Mesenteric fat pad (tissue), 1 donor: ENCODE data around the gene ARHGAP29. TPM values are rescaled to one million over a fixed set of nuclear protein-coding genes. Genes with fewer than 3 reads are reported as not detected.

Experiments used
- DNase-seq: peaks from one replicate; pipeline ENCODE4 v3.0.0-alpha.2; 2020; ENCODE audit warnings: low spot score
- total RNA-seq: library from RNA; stranded (reverse); fragmentation: NEBNext Ultra II Directional; extraction: Animal tissue kit (Norgen Biotek cat#: 25700); gene quantifications from one replicate; pipeline ENCODE4 v1.2.1, GENCODE V29; 2021
- donor health status: DM: yes; HTN: yes; CAD: no.

Gene ARHGAP29
- total RNA-seq, 1 donor from 2014 or later, result 56.3 TPM

GRCh38 chr1:94265906-94266305 lies 28.5 kb upstream of the ARHGAP29 start:
- DNase-seq, result no peak

- no peak for DNase-seq
Measured at GRCh38 chr1:94265011-94265422, 27.6 kb upstream of the ARHGAP29 start.

DNA sequence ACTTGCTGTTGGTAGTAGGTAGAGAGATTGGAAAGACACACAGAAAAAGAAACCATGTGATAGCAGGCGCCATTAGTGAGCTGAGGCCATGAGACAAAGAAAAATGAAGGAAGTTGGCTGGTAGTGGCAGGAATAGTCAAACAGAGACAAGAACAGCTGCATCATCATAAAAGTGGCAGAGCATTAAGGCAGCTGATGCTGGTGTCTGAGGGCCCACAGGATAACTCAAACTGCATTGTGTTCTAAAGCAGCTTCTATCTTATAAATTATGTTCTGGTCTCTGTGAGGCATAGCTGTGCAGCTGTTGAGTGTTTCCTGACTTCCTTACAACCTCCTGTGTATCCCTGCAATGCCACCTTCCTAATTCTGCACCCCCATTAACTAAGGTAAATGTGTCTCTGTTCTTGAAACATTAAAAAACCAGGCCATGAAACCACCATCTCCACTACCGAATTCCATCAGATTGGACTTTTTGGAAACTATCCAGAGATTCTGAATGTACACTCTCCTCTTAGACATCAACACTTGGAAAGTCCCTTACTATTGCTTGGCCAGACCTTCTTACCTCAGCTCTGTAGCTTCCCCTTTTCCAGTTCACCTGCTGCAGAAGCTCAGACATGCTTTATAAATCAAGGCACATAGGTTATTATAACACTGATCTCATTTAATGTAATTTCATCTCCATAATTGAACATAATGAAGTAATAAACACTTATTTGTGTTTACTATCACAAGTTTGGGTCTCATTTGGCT lies 23.4 kb upstream of the ARHGAP29 start:
- DNase-seq, result no peak

- DNase-seq, result no peak
Measured at GRCh38 chr1:94259635-94260289, 22.4 kb upstream of the ARHGAP29 start.

GRCh38 chr1:94258873-94259331 lies 21.5 kb upstream of the ARHGAP29 start:
- DNase-seq, result no peak

GRCh38 chr1:94257444-94257843 lies 20.1 kb upstream of the ARHGAP29 start:
- DNase-seq, result no peak

DNA sequence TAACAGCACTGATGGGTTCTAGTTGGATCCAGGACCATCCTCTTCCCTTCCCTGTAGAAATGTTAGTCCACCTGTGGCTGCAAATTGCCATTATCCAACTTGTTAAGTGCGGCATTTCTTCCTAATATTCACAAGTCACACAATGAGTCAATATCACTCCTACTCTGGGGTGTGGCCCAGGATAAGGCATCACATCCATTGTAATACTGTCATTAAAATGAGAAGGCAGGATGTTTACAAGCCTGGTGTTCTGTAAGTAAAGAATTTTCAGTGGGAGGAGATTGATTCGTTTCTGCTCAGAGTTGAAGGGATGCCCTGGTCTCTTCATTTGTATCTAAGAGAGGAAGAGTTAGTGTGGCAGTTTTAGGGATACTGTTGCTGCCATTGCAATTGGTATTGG lies 18.1 kb upstream of the ARHGAP29 start:
- no peak for DNase-seq

DNA sequence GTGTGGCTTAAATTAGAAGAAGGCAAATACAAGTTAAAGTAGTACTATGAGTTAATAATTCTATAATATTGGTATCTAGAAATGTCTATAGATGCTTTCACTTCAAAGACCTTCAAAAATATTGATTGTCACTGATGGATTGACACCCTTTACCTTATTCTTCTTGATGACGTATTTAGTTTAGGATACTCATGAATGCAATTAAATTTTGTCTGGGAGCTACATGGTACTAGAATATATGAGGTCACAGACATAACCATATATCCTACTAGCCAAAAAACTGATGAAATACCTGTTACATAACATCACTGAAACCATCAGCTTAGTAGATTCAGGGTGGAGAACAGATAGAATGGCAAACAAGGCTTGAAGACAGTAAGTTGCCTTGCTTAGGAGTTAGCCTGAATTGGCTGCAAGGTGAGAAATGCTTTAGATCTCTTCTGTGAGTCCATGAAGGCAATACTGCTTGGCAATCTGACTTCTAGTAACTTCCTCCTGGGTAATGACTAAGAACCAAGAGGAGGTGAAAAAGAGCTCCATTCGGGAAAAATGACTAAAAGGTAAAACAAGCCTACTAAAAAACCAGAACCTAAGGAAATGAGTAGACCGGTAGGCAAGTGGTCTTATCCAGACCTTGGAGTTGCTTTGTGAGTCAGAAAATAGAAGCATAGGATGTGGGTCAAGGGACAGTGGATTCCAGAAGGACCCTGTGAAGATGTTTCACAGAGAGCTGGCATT lies 16.9 kb upstream of the ARHGAP29 start:
- no peak for DNase-seq

DNA sequence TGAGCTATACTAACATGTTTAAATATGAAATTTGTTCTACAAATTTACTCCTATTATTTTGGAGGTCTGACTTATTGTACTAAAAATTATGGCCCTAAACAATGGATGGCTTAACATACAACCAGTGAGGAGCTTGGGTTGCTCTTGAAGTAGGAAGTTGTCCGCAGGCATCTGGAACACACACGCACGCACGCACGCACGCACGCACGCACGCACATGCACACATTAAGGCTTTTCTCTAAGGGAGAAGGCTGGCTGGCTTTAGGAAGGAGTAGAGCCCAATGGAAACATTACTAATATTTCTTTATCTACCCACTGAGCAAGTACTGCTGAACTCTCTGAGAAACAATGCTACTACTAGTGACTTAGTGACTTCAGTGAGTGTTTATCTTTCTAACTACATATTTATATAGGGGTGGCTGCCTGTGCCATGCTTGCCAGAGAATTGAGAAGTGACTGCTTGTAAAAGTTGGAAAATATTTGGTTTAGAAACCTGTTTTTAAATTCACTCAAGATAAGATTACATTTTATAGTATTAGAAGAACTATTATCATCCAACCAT lies 16.2 kb upstream of the ARHGAP29 start:
- no peak for DNase-seq

GRCh38 chr1:94250341-94250740 lies 13.0 kb upstream of the ARHGAP29 start:
- DNase-seq, result no peak

DNA sequence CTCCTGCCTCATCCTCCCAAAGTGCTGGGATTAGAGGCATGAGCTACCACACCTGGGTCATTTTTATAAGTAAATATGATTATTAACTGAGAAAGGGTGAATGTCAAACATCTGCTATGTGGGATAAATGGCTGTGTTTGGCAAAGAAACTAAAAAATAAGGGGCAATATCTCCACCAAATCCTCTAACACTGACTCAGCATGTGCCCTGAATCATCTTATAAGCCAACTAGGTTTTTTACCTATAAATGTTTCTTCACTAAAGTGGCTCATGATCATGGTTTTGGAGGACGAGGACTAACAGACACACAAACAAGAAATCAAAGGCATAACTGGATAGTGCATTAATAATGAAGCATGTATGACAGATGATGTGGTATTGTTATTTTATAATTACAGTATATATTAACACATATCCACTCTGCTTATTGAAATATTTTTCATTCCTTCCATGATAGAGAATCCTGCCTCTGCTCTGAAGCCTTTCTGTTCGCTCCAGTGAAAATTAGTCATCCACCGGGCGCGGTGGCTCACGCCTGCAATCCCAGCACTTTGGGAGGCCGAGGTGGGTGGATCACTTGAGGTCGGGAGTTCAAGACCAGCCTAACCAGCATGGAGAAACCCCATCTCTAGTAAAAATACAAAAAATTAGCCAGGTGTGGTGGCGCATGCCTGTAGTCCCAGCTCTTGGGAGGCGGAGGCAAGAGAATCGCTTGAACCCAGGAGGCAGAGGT lies 11.7 kb upstream of the ARHGAP29 start:
- no peak for DNase-seq

- DNase-seq, result peak; percentile 93
Measured at GRCh38 chr1:94247138-94248094, 10.0 kb upstream of the ARHGAP29 start.

DNA sequence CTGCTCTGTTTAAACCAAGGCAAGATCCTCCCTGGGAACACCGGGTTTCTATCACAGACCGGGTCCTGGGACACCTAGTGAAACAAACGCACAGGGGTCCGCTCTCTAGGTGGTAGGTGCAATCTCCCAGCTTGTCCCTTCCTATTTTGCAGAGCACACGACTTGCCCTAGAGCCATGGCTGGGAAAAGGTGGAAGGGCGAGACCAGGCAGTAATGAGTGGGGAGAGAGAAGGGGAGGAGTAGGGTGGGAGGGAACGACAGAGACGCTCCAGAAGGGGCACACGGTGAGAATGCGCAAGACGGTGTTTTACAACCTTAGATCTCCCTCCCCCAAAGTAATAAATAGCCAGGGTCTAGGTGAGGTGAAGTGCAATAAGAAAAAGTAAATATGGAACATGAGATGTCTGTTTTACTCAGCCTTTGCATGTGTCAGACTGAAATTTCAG lies 9.3 kb upstream of the ARHGAP29 start:
- no peak for DNase-seq

- no peak for DNase-seq
Measured at GRCh38 chr1:94245747-94246438, 8.5 kb upstream of the ARHGAP29 start.

DNA sequence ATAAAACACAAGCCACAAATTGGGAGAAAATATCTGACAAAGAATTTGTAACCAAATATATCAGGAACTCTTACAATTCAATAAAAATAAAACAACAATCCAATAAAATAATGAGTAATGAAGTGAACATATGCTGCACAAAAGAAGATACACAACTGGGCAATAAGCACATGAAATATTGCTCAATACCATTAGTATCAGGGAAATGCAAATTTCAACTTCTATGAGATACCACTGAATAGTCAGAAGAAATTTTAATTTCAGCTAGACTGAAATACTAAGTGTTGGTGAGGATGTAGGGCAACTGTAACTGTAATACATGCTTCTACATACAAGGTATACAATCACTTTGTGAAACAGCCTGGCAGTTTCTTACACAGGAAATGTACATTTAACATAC lies 7.4 kb upstream of the ARHGAP29 start:
- DNase-seq, result no peak

DNA sequence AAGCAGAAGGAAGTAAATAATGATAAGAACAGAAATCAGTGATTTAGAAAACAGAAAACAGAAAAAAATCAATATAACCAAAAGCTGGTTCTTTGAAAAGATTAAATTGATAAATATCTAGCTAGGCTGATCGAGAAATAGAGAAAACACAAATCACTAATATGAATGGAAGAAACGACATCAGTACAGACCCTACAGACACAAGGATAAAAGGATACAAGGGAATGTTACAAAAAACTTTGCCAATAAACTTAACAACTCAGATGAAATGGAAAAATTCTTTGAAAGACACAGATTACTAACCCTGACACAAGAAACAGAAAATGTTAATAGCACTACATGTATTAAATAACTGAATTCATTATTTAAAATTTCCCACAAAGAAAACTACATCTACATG lies 6.3 kb upstream of the ARHGAP29 start:
- DNase-seq, result no peak

DNA sequence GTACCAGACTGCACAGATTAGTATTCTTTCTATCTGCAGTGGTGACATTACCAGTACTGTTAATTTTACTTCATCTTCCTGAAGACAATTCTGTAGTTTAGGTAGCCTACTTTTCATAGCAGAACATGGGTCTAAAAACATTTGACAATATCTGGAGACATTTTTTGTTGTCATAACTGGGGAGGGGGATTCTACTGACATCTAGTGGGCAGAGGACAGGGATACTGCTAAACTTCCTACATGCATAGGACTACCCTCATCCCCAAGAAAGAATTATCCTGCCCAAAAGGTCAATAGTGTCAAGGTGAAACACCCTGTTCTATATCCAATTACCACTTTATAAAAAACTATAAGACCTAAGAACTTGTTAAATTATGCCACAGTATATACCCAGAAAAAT lies 3.4 kb upstream of the ARHGAP29 start:
- DNase-seq, result no peak

- DNase-seq, result no peak
Measured at GRCh38 chr1:94239796-94240195, 2.4 kb upstream of the ARHGAP29 start.

DNA sequence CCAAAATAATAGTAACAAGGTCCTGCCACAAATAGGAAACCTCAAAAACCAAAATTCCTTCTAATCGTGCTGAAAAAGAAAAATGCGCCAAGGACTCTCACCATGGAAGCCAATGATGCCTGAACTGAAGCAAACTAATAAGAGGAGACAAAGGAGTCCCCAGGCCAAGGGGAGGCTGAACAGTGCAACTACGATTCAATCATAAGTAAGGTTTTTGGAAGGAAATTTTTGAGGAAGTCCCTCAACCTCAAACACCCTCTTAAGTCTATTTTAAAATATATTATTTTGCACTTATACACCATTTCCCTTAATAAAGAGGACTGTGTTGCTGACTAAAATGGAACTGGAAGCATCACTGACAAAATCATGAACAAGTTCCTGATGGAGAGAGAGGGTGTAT lies 1.7 kb upstream of the ARHGAP29 start:
- no peak for DNase-seq
